Esophagus squamous epithelium (tissue), 5 donors: ENCODE measurements around the gene JUNB. TPM values are rescaled to one million over a fixed set of nuclear protein-coding genes. Genes with fewer than 3 reads are reported as not detected.
"Not testable (repeated sequence)": the region's sequence is repeated elsewhere in the genome, so short reads cannot be mapped to it uniquely, and the experiment has no call there.

Experiments used
- DNase-seq: peaks from one replicate; lab custom pipeline; 2025; lab: John Stamatoyannopoulos, UW
- H3K27ac ChIP-seq, 4 donors: fragments of 200-600 bp; sonication (generic); one replicate each; pipeline ENCODE4 v1.5.1; 2016 to 2019; ENCODE audit warnings: mild to moderate bottlenecking in 1 of 4
- H3K27me3 ChIP-seq, 4 donors: fragments of 200-600 bp; sonication (generic); 1 replicate in 3 of 4; 2 replicates in 1 of 4; pipeline versions ENCODE4 v1.5.1 to v1.6.0; 2017 to 2021; ENCODE audit warnings: antibody characterized with exemption in 1 of 4
- H3K36me3 ChIP-seq, 3 donors: fragments of 200-600 bp; sonication (generic); one replicate each; pipeline ENCODE4 v1.5.1; 2016 to 2019
- H3K4me1 ChIP-seq, 3 donors: fragments of 200-600 bp; sonication (generic); one replicate each; pipeline ENCODE4 v1.5.1; 2017 to 2019
- H3K4me3 ChIP-seq, 4 donors: fragments of 200-600 bp; sonication (generic); 1 replicate in 3 of 4; 2 replicates in 1 of 4; pipeline ENCODE4 v1.5.1; 2016 to 2019; ENCODE audit warnings: mild to moderate bottlenecking in 2 of 4, moderate library complexity in 1 of 4
- H3K9me3 ChIP-seq, 3 donors: fragments of 200-600 bp; sonication (generic); one replicate each; pipeline ENCODE4 v1.5.1; 2016 to 2019
- POLR2A ChIP-seq, 4 donors: fragments of 450-650 bp; IDR thresholded peaks; one replicate each; pipeline ENCODE4 v1.6.1; 2017; ENCODE audit warnings: antibody characterized with exemption in 4 of 4, mild to moderate bottlenecking in 4 of 4, moderate library complexity in 3 of 4
- WGBS, 2 donors: methylation state at CpG; one replicate each; pipeline ENCODE4 v1.1.5; 2018; 5-methylcytosine and 5-hydroxymethylcytosine counted together
- intact Hi-C: fragments of 100-400 bp; cut with DNase I; formaldehyde crosslinking; loops from one replicate; pipeline ENCODE4 v1.15.0; 2022
- total RNA-seq, 4 donors: library from RNA; depleted of rRNA; stranded (reverse); fragments of >200 nt; gene quantifications; one replicate each; pipeline ENCODE4 v1.1.0, GENCODE V29; 2016
- TF ChIP-seq, protein P1 (sequence below), 6 experiments: fragments of 450-650 bp in 4 of 6; fragments of 200-600 bp in 2 of 6; sonication (generic) in 2 of 6; IDR thresholded peaks; one replicate each; pipeline ENCODE4 v1.5.1; 2016 to 2019; ENCODE audit warnings: antibody characterized with exemption in 6 of 6, mild to moderate bottlenecking in 4 of 6, moderate library complexity in 4 of 6
- donor health status: DM: yes; HTN: yes; CAD: no.

Gene JUNB
- total RNA-seq, 4 donors from 2014 or later = 260 to 945 (median 388) TPM

DNA sequence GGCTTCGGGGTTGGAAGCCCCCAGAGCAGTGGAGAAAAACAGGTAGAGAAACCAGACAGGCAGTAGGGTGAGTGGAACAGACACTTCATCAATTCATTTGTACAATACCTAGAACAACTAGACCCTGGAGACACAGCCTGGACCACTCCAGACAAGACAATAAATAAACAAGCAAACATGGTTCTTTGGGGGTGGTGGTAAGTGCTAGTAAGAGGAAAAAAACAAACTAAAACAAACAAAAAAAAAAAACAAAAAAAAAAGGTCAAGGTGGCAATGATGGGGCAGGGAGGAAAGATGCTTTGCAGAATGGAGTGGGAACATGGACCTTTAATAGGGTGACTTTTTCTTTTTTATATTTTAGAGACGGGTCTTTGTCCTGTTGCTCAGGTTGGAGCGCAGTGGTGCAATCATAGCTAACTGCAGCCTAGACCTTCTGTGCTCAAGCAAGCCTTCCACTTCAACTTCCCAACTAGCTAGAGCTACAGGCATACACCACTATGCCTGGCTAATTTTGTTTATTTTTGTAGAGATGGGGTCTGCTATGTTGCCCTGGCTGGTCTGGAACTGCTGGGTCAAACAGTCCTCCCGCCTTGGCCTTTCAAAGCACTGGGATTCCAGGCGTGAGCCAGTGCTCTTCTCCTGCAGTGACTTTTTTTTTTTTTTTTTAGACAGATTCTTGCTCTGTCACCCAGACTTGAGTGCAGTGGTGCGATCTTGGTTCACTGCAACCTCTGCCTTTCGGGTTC, 3.1 kb downstream of the JUNB start:
- peak overlapping the region; percentile 99 for H3K27ac ChIP-seq
- H3K9me3 ChIP-seq = no peaks in the 10 kb centered on the region
- intact Hi-C loops = no loop called here
- peaks cover 0 to 28% (median 11%) of the 10 kb centered on the region in 3 donors for H3K36me3 ChIP-seq
- peaks cover 20 to 53% (median 36%) of the 10 kb centered on the region in 3 donors for H3K4me1 ChIP-seq
- TF ChIP-seq POLR2A (IDR thresholded peaks at IDR 0.05) = no peak
- TF ChIP-seq, protein P1, sequence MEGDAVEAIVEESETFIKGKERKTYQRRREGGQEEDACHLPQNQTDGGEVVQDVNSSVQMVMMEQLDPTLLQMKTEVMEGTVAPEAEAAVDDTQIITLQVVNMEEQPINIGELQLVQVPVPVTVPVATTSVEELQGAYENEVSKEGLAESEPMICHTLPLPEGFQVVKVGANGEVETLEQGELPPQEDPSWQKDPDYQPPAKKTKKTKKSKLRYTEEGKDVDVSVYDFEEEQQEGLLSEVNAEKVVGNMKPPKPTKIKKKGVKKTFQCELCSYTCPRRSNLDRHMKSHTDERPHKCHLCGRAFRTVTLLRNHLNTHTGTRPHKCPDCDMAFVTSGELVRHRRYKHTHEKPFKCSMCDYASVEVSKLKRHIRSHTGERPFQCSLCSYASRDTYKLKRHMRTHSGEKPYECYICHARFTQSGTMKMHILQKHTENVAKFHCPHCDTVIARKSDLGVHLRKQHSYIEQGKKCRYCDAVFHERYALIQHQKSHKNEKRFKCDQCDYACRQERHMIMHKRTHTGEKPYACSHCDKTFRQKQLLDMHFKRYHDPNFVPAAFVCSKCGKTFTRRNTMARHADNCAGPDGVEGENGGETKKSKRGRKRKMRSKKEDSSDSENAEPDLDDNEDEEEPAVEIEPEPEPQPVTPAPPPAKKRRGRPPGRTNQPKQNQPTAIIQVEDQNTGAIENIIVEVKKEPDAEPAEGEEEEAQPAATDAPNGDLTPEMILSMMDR (IDR thresholded peaks at IDR 0.05) = peak in 1 of 6 experiments; percentile 0
- peak overlapping the region; percentile 79 to 89 (median 88) for H3K4me3 ChIP-seq
- H3K27me3 ChIP-seq = no peaks in the 10 kb centered on the region
- WGBS, 2 donors = 51 to 57% methylated on average over 6 to 7 of the region's 7 CpGs
- DNase-seq = no peak

DNA sequence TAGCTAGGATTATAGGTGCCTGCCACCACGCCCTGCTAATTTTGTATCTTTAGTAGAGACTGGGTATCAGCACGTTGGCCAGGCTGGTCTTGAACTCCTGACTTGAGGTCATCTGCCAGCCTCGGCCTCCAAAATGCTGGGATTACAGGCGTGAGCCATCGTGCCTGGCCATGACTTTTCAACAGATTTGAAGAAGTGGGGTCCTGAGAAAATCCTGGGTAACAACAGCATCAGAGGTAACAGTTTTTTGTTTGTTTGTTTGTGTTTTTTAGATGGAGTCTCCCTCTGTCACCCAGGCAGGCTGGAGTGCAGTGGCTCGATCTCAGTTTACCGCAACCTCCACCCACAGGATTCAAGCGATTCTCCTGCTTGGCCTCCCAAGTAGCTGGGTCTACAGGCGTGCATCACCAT, 3.7 kb downstream of the JUNB start:
- no peaks in the 10 kb centered on the region for H3K9me3 ChIP-seq
- peaks cover 0 to 34% (median 11%) of the 10 kb centered on the region in 3 donors for H3K36me3 ChIP-seq
- H3K4me1 ChIP-seq = peaks cover 22 to 52% (median 36%) of the 10 kb centered on the region in 3 donors
- DNase-seq = no peak
- 79 to 82% methylated on average over 8 to 9 of the region's 9 CpGs for WGBS, 2 donors
- no peaks in the 10 kb centered on the region for H3K27me3 ChIP-seq
- peak overlapping the region in 1 of 4 donors; percentile 89 for H3K4me3 ChIP-seq
- intact Hi-C loops = no loop called here
- TF ChIP-seq, protein P1 (IDR thresholded peaks at IDR 0.05) = no peak
- H3K27ac ChIP-seq = peak overlapping the region; percentile 47 to 99 (median 99)

DNA sequence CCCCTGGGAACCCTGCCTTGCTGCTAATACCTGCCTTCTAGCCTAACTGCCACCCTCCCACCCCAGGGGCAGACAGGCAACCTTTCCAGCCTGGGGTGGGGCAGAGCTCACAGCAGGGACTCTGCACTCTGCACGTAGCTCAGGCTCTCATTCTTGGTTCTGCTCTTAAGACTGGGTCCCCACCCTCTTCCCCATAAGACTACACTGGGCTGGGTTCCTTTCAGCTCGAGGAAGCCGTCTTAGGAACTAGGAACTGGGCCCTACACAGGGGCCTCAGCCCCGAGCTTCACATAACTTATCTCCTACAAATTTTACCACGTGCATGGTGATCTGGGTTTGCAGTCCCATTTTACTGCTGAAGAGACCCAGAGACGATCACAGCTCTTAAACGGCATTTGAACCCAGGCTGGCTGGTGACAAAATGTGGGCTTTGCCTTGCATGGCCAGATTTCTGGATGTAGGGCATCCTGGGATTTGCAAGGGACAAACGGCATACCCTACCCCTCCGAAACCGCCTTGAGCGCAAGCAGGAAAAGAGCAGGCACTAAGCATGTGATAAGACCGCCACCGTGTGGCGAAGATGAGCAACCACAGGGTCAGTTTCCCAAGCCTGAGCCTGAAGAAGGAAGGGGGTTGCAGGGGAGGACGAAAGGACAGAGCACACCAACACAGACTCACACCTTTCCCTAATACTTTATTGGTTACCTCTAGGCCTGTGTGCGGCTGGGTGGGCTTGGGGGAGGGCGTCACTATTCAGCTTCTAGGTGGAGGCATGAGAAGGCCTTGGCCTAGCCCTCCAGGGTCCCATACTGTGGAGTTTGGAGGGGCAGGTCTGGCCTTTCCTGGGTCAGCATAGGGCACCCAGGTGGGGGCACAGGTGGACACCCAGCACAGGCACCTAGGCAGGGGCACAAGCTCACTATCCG, 5.1 kb downstream of the JUNB start:
- H3K36me3 ChIP-seq = peaks cover 0 to 39% (median 11%) of the 10 kb centered on the region in 3 donors
- no peaks in the 10 kb centered on the region for H3K9me3 ChIP-seq
- H3K27ac ChIP-seq = peak overlapping the region; percentile 68 to 99 (median 88)
- H3K4me3 ChIP-seq = peak overlapping the region in 2 of 4 donors; percentile 23 to 25
- no peaks in the 10 kb centered on the region for H3K27me3 ChIP-seq
- WGBS, 2 donors = 1 to 2% methylated on average over 12 to 15 of the region's 18 CpGs
- DNase-seq = no peak
- intact Hi-C loops = no loop called here
- TF ChIP-seq, protein P1 (IDR thresholded peaks at IDR 0.05) = peak; percentile 90 to 98 (median 96)
- no peak for TF ChIP-seq POLR2A (IDR thresholded peaks at IDR 0.05)
- H3K4me1 ChIP-seq = peaks cover 33 to 55% (median 40%) of the 10 kb centered on the region in 3 donors

DNA sequence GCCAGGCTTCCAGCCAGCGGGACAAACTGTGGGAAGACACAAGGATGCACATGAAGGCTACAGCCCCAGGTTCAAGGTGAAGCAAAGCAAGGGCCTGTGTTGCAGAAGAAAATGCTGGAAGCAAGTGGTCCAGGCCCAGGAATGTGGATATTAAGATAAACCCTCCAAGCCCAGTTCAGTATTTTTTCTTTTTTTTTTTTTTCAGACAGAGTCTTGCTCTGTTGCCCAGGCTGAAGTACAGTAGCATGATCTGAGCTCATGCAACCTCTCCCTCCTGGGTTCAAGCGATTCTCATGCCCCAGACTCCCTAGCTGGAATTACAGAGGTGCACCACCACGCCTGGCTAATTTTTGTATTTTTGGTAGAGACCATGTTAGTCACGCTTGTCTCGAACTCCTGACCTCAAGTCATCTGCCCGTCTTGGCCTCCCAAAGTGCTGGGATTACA, 5.9 kb downstream of the JUNB start:
- WGBS, 2 donors = 77 to 83% methylated on average over 6 of the region's 6 CpGs
- peaks cover 0 to 39% (median 8%) of the 10 kb centered on the region in 3 donors for H3K36me3 ChIP-seq
- H3K9me3 ChIP-seq = no peaks in the 10 kb centered on the region
- no peak for DNase-seq
- no peaks in the 10 kb centered on the region for H3K27me3 ChIP-seq
- TF ChIP-seq, protein P1 (IDR thresholded peaks at IDR 0.05) = no peak
- no peak for TF ChIP-seq POLR2A (IDR thresholded peaks at IDR 0.05)
- intact Hi-C loops = no loop called here
- no peak overlapping the region for H3K4me3 ChIP-seq
- H3K4me1 ChIP-seq = peaks cover 34 to 61% (median 43%) of the 10 kb centered on the region in 3 donors
- H3K27ac ChIP-seq = peak overlapping the region in 2 of 4 donors; percentile 78 to 99

DNA sequence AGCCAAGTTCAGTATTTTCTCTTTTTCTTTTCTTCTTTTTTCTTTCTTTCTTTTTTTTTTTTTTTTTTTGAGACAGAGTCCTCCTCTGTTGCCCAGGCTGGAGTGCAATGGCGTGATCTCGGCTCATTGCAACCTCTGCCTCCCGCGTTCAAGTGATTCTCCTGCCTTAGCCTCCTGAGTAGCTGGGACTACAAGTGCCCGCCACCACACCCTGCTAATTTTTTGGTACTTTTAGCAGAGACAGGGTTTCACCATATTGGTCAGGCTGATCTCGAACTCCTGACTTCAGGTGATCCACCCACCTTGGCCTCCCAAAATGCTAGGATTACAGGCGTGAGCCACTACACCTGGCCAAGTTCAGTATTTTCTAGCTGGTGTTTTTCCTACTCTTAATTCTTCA, 6.3 kb downstream of the JUNB start:
- intact Hi-C loops, H3K27ac ChIP-seq, H3K9me3 ChIP-seq, H3K4me3 ChIP-seq, H3K27me3 ChIP-seq, DNase-seq: not testable (repeated sequence)
- H3K4me1 ChIP-seq = peaks cover 38 to 65% (median 48%) of the 10 kb centered on the region in 3 donors
- WGBS, 2 donors = 91 to 96% methylated on average over 5 to 7 of the region's 7 CpGs
- peaks cover 0 to 39% (median 3%) of the 10 kb centered on the region in 3 donors for H3K36me3 ChIP-seq
